Frontal cortex (tissue), 4 donors: ENCODE measurements around the gene TXLNB. TPM values are rescaled to one million over a fixed set of nuclear protein-coding genes. Genes with fewer than 3 reads are reported as not detected.

ENCODE experiments used
- DNase-seq, 2 donors: peaks; one replicate each; pipeline ENCODE4 v3.0.0; 2012; ENCODE audit warnings: low spot score in 2 of 2
- FAIRE-seq: peaks from 2 replicates; lab custom pipeline; 2012; peaks lifted over from hg19 to GRCh38; lab: Jason Lieb, UNC
- total RNA-seq: library from RNA; depleted of rRNA; stranded (reverse); fragments of >200 nt; gene quantifications from one replicate; pipeline ENCODE4 v1.2.3, GENCODE V29; 2014
- donor health status: control.
- donor health status: control.
- donor health status: control.

The TXLNB gene
- total RNA-seq = 0.82 TPM

GRCh38 chr6:139291813-139292619 is at the start of gene TXLNB:
Gene TXLNB, minus strand, starts transcription at chr6:139291998. Its CDS starts 3,099 bp downstream, at chr6:139288899.
- peak in 1 of 2 donors; percentile 13 for DNase-seq

GRCh38 chr6:139341060-139341459 is 49.3 kb upstream of the TXLNB start:
- FAIRE-seq (no peak), DNase-seq (no peak)

More at GRCh38 chr6:139291813-139292619, at the start of gene TXLNB:
- no peak for FAIRE-seq

- DNase-seq (no peak), FAIRE-seq (no peak)
Measured at GRCh38 chr6:139338795-139339194, 47.0 kb upstream of the TXLNB start.

- FAIRE-seq = no peak
- DNase-seq = no peak
Measured at GRCh38 chr6:139337830-139338229, 46.0 kb upstream of the TXLNB start.

- no peak for DNase-seq
- no peak for FAIRE-seq
Measured at GRCh38 chr6:139337001-139337400, 45.2 kb upstream of the TXLNB start.

- no peak for FAIRE-seq
Measured at GRCh38 chr6:139336488-139336887, 44.7 kb upstream of the TXLNB start.

GRCh38 chr6:139335447-139336210 is 43.8 kb upstream of the TXLNB start:
- DNase-seq (no peak), FAIRE-seq (no peak)

More at GRCh38 chr6:139336488-139336887, 44.7 kb upstream of the TXLNB start:
- DNase-seq = no peak

GRCh38 chr6:139334806-139335446 is 43.1 kb upstream of the TXLNB start:
- DNase-seq (no peak), FAIRE-seq (no peak)

- DNase-seq (no peak), FAIRE-seq (no peak)
Measured at GRCh38 chr6:139330826-139331500, 39.2 kb upstream of the TXLNB start.

- no peak for FAIRE-seq
- DNase-seq = no peak
Measured at GRCh38 chr6:139330306-139330705, 38.5 kb upstream of the TXLNB start.

GRCh38 chr6:139329224-139329623 is 37.4 kb upstream of the TXLNB start:
- DNase-seq (no peak), FAIRE-seq (no peak)

- no peak for DNase-seq
- no peak for FAIRE-seq
Measured at GRCh38 chr6:139327038-139327437, 35.2 kb upstream of the TXLNB start.

GRCh38 chr6:139325686-139326085 is 33.9 kb upstream of the TXLNB start:
- no peak for DNase-seq
- no peak for FAIRE-seq

GRCh38 chr6:139325125-139325524 is 33.3 kb upstream of the TXLNB start:
- FAIRE-seq = no peak
- DNase-seq = no peak

GRCh38 chr6:139324301-139324555 is 32.4 kb upstream of the TXLNB start:
- DNase-seq (no peak), FAIRE-seq (no peak)

- FAIRE-seq = no peak
Measured at GRCh38 chr6:139323511-139324300, 31.9 kb upstream of the TXLNB start.

GRCh38 chr6:139320081-139320480 is 28.3 kb upstream of the TXLNB start:
- DNase-seq = no peak
- peak; percentile 54 for FAIRE-seq

More at GRCh38 chr6:139323511-139324300, 31.9 kb upstream of the TXLNB start:
- DNase-seq = peak; percentile 2 to 29

GRCh38 chr6:139316622-139317317 is 25.0 kb upstream of the TXLNB start:
- FAIRE-seq = no peak

More at GRCh38 chr6:139316622-139317317, 25.0 kb upstream of the TXLNB start:
- DNase-seq = no peak
